ENCODE measurements around the gene NIPAL1. TPM values are rescaled to one million over a fixed set of nuclear protein-coding genes. Genes with fewer than 3 reads are reported as not detected.

NIPAL1 gene
- total RNA-seq, 1 experiment from 2014 or later: 18.1 TPM

DNA sequence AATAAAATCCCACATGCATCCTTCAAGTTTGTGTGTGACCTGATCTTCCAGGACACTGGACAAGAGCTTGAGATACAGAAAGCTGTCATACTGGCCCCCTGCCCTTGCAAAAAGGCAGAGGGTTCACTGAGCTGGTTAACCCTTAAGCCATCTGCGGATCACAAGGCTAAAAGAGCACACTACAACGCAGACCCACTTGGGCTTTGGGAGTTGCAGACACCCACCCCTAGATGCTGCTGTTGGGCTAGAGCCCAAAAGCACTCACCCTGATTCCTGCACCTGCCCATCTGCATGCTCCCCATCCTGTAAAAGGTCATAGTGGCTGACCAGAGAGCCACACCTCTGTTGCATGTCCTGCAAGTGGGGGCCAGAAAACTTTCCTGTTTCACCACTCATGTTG is 66.4 kb downstream of the NIPAL1 start:
- TF ChIP-seq, protein P1, sequence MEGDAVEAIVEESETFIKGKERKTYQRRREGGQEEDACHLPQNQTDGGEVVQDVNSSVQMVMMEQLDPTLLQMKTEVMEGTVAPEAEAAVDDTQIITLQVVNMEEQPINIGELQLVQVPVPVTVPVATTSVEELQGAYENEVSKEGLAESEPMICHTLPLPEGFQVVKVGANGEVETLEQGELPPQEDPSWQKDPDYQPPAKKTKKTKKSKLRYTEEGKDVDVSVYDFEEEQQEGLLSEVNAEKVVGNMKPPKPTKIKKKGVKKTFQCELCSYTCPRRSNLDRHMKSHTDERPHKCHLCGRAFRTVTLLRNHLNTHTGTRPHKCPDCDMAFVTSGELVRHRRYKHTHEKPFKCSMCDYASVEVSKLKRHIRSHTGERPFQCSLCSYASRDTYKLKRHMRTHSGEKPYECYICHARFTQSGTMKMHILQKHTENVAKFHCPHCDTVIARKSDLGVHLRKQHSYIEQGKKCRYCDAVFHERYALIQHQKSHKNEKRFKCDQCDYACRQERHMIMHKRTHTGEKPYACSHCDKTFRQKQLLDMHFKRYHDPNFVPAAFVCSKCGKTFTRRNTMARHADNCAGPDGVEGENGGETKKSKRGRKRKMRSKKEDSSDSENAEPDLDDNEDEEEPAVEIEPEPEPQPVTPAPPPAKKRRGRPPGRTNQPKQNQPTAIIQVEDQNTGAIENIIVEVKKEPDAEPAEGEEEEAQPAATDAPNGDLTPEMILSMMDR (IDR thresholded peaks at IDR 0.05; ENCODE audit: insufficient read depth in 1 of 2, low read depth in 1 of 2, low read length in 1 of 2, severe bottlenecking in 1 of 2, unreplicated experiment in 1 of 2): no peak
- Histone ChIP-seq H3K27me3 (replicated peaks; ENCODE audit: control insufficient read depth, insufficient read depth, low read length) (no peaks in the 10 kb centered on the region), H3K36me3 (ENCODE audit: control insufficient read depth, insufficient read depth, low read length) (no peaks in the 10 kb centered on the region), H3K9me3 (peaks cover 5% of the 10 kb centered on the region; the same call in 1 of the 2 replicates), H3K4me1 (peaks cover 65% of the 10 kb centered on the region), H3K4me3 (ENCODE audit: low read depth, low read length) (no peak overlapping the region)
- peaks cover 15% of the 10 kb centered on the region for H3K9me3 Mint-ChIP-seq (ENCODE audit: unreplicated experiment)
- POLR2A ChIA-PET: no interaction called here
- no peaks in the 10 kb centered on the region for H3K27me3 Mint-ChIP-seq (ENCODE audit: insufficient read depth, unreplicated experiment)
- H3K4me3 Mint-ChIP-seq (ENCODE audit: unreplicated experiment): no peak overlapping the region
- CTCF ChIA-PET: interaction anchor here (0.5 kb wide), 1 partner anchor 45 kb away, joined by 4 read pairs; no protein-coding TSS in a partner anchor
- H3K27ac Mint-ChIP-seq (ENCODE audit: unreplicated experiment): no peak overlapping the region
- peaks cover 7% of the 10 kb centered on the region for H3K36me3 Mint-ChIP-seq (ENCODE audit: insufficient read depth, unreplicated experiment)
- DNase-seq: no peak
- no TSS peak for BruUV-seq (replicated peaks)
- H3K4me1 Mint-ChIP-seq (ENCODE audit: low read depth, unreplicated experiment): peaks cover 34% of the 10 kb centered on the region
- intact Hi-C loops (cut with micrococcal nuclease; ENCODE audit: unreplicated experiment): no loop called here

DNA sequence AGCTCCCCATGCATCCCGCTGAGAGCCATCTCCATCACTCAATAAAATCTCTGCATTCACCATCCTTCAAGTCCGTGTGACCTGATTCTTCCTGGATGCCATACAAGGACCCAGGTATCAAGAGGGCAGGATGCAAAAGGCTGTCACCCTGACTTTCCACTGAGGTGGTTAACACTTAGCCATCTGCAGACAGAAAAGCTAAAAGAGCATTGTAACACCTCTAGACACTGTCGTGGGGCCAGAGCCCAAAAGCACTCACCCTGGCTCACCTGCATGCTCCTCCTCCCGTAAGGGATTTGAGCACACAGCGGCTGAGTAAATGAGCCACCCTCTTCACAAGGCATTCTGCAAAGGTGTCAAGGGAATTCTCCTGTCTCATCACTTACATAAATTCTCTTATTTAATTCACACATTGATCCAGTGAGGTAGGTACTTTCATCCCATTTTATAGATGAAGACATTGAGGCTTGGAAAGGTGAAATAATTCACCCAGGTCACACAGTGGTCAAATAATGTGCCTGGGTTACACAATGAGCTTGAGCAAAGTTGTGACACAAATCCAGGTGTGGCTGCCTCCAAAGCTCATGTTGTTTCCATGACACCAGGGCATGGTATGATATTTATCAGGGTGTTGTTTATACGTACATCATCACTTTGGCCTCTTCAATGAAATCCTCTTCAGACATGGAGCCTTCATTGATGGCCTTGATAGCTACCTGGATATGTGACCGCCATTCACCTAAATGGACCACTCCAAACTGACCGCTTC is 69.4 kb downstream of the NIPAL1 start:
- ChIA-PET CTCF (interaction anchor here (1.2 kb wide), 1 partner anchor 52 kb away, joined by 3 read pairs; no protein-coding TSS in a partner anchor), POLR2A (no interaction called here)
- H3K4me1 Mint-ChIP-seq (ENCODE audit: low read depth, unreplicated experiment): peaks cover 9% of the 10 kb centered on the region
- no peaks in the 10 kb centered on the region for H3K36me3 Mint-ChIP-seq (ENCODE audit: insufficient read depth, unreplicated experiment)
- H3K27me3 Mint-ChIP-seq (ENCODE audit: insufficient read depth, unreplicated experiment): no peaks in the 10 kb centered on the region
- no peak overlapping the region for H3K4me3 Mint-ChIP-seq (ENCODE audit: unreplicated experiment)
- Histone ChIP-seq H3K4me1 (peaks cover 35% of the 10 kb centered on the region), H3K36me3 (ENCODE audit: control insufficient read depth, insufficient read depth, low read length) (no peaks in the 10 kb centered on the region), H3K9me3 (0 out of 2 replicates have a peak, but pooled peaks cover 5% of the 10 kb centered on the region), H3K4me3 (ENCODE audit: low read depth, low read length) (no peak overlapping the region), H3K27me3 (replicated peaks; ENCODE audit: control insufficient read depth, insufficient read depth, low read length) (no peaks in the 10 kb centered on the region)
- TF ChIP-seq, protein P1 (IDR thresholded peaks at IDR 0.05; ENCODE audit: insufficient read depth in 1 of 2, low read depth in 1 of 2, low read length in 1 of 2, severe bottlenecking in 1 of 2, unreplicated experiment in 1 of 2): no peak
- peaks cover 5% of the 10 kb centered on the region for H3K9me3 Mint-ChIP-seq (ENCODE audit: unreplicated experiment)
- H3K27ac Mint-ChIP-seq (ENCODE audit: unreplicated experiment): no peak overlapping the region
- DNase-seq: no peak
- intact Hi-C loops (cut with micrococcal nuclease; ENCODE audit: unreplicated experiment): loop anchor here (2.0 to 5.0 kb wide), 2 partner anchors 53 to 249 kb away; partner anchors contain the start of gene CORIN
- BruUV-seq (replicated peaks): no TSS peak

Other genes with a start within 250 kb of the NIPAL1 start
- gene CORIN, start 178.7 kb upstream of the NIPAL1 start, total RNA-seq (2022): 0.27 and 0.46 TPM in 2 replicates
- 22.5 and 22.8 TPM in 2 replicates for gene NFXL1, start 102.2 kb upstream of the NIPAL1 start, total RNA-seq (2022)
- 1.5 and 1.8 TPM in 2 replicates for gene CNGA1, start 91 bp upstream of the NIPAL1 start, total RNA-seq (2022)
- 0.63 and 1.7 TPM in 2 replicates for gene TXK, start 117.5 kb downstream of the NIPAL1 start, total RNA-seq (2022)